Endodermal cell (in vitro differentiated cells): ENCODE measurements around the gene BDKRB1. TPM values are rescaled to one million over a fixed set of nuclear protein-coding genes. Genes with fewer than 3 reads are reported as not detected.

ENCODE experiments used
- DNase-seq: peaks from one replicate; pipeline ENCODE4 v3.0.0-alpha.2; 2017
- H3K27ac ChIP-seq: 2 replicates; pipeline ENCODE4 v1.5.1; 2013; ENCODE audit warnings: mild to moderate bottlenecking, low read depth, low read length, moderate library complexity
- H3K27me3 ChIP-seq: 2 replicates; pipeline ENCODE4 v1.6.1; 2013; ENCODE audit warnings: mild to moderate bottlenecking, low read length, moderate library complexity; ENCODE audit not compliant: insufficient read depth, control insufficient read depth, poor library complexity, severe bottlenecking
- H3K36me3 ChIP-seq: 2 replicates; pipeline ENCODE4 v1.7.0; 2013; ENCODE audit warnings: mild to moderate bottlenecking, low read length, moderate library complexity; ENCODE audit not compliant: control insufficient read depth, insufficient read depth
- H3K4me1 ChIP-seq: one replicate; pipeline ENCODE4 v1.7.0; 2013; ENCODE audit warnings: low read length; ENCODE audit not compliant: control insufficient read depth, insufficient read depth
- H3K4me3 ChIP-seq: 2 replicates; pipeline ENCODE4 v1.5.1; 2013; ENCODE audit warnings: mild to moderate bottlenecking, low read length, moderate library complexity
- H3K9ac ChIP-seq: 2 replicates; pipeline ENCODE4 v1.6.1; 2013; ENCODE audit warnings: mild to moderate bottlenecking, low read length, moderate library complexity; ENCODE audit not compliant: poor library complexity, severe bottlenecking; ENCODE audit errors: extremely low read depth
- H3K9me3 ChIP-seq: 2 replicates; pipeline ENCODE4 v1.6.1; 2013; ENCODE audit warnings: mild to moderate bottlenecking, low read length, moderate library complexity; ENCODE audit not compliant: control insufficient read depth
- H3K27ac Mint-ChIP-seq: 2 replicates; pipeline ENCODE4 v1.8.0; 2020; ENCODE audit warnings: mixed read lengths
- H3K27me3 Mint-ChIP-seq: 2 replicates; pipeline ENCODE4 v1.8.0; 2021; ENCODE audit warnings: mild to moderate bottlenecking, mixed read lengths; ENCODE audit not compliant: insufficient read depth
- H3K36me3 Mint-ChIP-seq: 2 replicates; pipeline ENCODE4 v1.8.0; 2020; ENCODE audit warnings: low read depth, mixed read lengths
- H3K4me1 Mint-ChIP-seq: 2 replicates; pipeline ENCODE4 v1.8.0; 2020; ENCODE audit warnings: mixed read lengths
- H3K4me3 Mint-ChIP-seq: 2 replicates; pipeline ENCODE4 v1.8.0; 2020; ENCODE audit warnings: mild to moderate bottlenecking, moderate library complexity, mixed read lengths
- H3K9me3 Mint-ChIP-seq: 2 replicates; pipeline ENCODE4 v1.8.0; 2020; ENCODE audit warnings: mild to moderate bottlenecking, mixed read lengths
- WGBS, 2 experiments: methylation state at CpG; one replicate each; pipeline versions ENCODE4 v1.1.5 to v1.1.7; 2013; ENCODE audit warnings: missing lambda C conversion rate in 2 of 2, mixed read lengths in 1 of 2; ENCODE audit not compliant: insufficient coverage in 1 of 2, insufficient read length in 1 of 2; 5-methylcytosine and 5-hydroxymethylcytosine counted together
- total RNA-seq, 2 donors: library from RNA; stranded (reverse); fragmentation: NEBNext Ultra II Directional in 1 of 2; extraction: Animal tissue kit (Norgen Biotek cat#: 25700) in 1 of 2; gene quantifications; 2 replicates in 1 of 2; 3 replicates in 1 of 2; pipeline ENCODE4 v1.2.1, GENCODE V29; 2021
- TF ChIP-seq, protein P1 (sequence below): fragments of 200-600 bp; sonication (generic); conservative IDR thresholded peaks from 2 replicates; pipeline ENCODE4 v1.5.0; 2021; ENCODE audit warnings: antibody characterized with exemption, mild to moderate bottlenecking

BDKRB1 gene
- total RNA-seq, 2 donors from 2014 or later: 0.24 TPM; not detected in 1

DNA sequence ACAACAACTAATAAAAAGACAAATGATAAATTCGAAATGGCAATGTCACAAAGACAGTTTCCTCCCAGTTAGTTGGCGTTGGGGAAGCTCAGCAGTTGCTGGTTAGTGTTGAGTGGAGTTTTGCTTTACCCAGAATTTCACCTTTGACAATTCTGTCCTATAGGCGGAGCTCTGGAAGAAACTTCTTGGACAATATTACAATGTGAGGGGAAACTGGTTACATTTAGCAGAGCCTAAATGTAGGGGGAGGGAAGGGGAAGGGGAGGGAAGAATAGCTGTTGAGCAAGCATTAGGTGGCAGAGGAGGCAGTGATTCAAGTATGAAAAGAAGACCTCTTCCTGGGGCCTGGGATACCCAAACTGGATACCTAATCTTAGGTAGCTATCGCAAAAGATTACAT, 51.4 kb downstream of the BDKRB1 start:
- peaks cover 33% of the 10 kb centered on the region for H3K36me3 ChIP-seq
- Mint-ChIP-seq H3K4me3 (no peak overlapping the region), H3K9me3 (no peaks in the 10 kb centered on the region), H3K27ac (no peak overlapping the region), H3K27me3 (no peaks in the 10 kb centered on the region), H3K4me1 (no peaks in the 10 kb centered on the region), H3K36me3 (peaks cover 11% of the 10 kb centered on the region)
- no peak overlapping the region for H3K27ac ChIP-seq
- H3K9ac ChIP-seq: no peak overlapping the region
- H3K27me3 ChIP-seq: no peaks in the 10 kb centered on the region
- no peaks in the 10 kb centered on the region for H3K9me3 ChIP-seq
- DNase-seq: no peak
- WGBS, 2 experiments: 97% methylated on average over 4 of the region's 4 CpGs; no CpG with 5 or more reads in 1 of the 2 experiments
- H3K4me3 ChIP-seq: no peak overlapping the region
- no peaks in the 10 kb centered on the region for H3K4me1 ChIP-seq
- TF ChIP-seq, protein P1, sequence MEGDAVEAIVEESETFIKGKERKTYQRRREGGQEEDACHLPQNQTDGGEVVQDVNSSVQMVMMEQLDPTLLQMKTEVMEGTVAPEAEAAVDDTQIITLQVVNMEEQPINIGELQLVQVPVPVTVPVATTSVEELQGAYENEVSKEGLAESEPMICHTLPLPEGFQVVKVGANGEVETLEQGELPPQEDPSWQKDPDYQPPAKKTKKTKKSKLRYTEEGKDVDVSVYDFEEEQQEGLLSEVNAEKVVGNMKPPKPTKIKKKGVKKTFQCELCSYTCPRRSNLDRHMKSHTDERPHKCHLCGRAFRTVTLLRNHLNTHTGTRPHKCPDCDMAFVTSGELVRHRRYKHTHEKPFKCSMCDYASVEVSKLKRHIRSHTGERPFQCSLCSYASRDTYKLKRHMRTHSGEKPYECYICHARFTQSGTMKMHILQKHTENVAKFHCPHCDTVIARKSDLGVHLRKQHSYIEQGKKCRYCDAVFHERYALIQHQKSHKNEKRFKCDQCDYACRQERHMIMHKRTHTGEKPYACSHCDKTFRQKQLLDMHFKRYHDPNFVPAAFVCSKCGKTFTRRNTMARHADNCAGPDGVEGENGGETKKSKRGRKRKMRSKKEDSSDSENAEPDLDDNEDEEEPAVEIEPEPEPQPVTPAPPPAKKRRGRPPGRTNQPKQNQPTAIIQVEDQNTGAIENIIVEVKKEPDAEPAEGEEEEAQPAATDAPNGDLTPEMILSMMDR: peak; percentile 41

DNA sequence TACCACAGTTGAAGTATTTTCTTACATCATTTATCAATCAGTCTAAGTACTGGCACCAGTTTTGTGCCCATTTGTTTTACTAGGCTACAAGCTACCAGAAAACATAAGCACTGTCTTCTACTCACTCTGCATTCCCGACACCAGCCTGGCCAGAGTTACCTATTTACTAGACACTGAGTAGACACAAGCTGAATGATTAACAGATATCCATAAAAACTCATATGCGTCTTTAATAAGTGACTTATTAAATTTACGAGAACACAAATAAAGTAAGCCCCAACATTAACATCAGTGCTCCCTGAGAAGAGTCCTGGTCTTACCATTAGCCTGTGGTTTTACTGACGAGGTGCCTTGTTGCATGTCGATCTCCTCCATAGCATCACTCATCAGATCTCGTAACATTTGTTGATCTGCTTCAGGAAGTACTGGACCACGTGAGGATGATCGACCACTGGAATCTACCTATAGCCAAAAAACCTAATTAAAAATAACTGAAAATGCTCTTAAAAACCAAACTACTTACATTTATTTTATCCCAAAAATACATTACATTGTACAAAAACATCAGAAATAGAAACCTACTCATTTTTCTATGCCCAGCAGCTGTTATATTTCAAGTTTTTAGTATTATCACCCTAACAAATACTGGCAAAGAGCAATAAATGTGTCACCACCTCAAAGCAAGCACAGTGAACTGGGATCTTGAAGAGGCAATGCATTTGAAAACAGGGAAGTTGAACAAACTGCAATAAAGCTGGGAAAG, 53.3 kb downstream of the BDKRB1 start:
- DNase-seq: no peak
- no peaks in the 10 kb centered on the region for H3K4me1 ChIP-seq
- no peak overlapping the region for H3K27ac ChIP-seq
- peak overlapping the region; percentile 4 for H3K27ac Mint-ChIP-seq
- peaks cover 30% of the 10 kb centered on the region for H3K36me3 ChIP-seq
- TF ChIP-seq, protein P1: no peak
- H3K4me3 Mint-ChIP-seq: no peak overlapping the region
- H3K27me3 Mint-ChIP-seq: no peaks in the 10 kb centered on the region
- H3K9ac ChIP-seq: no peak overlapping the region
- no peak overlapping the region for H3K4me3 ChIP-seq
- peaks cover 23% of the 10 kb centered on the region for H3K36me3 Mint-ChIP-seq
- H3K9me3 ChIP-seq: no peaks in the 10 kb centered on the region
- H3K4me1 Mint-ChIP-seq: no peaks in the 10 kb centered on the region
- no peaks in the 10 kb centered on the region for H3K9me3 Mint-ChIP-seq
- 94 to 98% methylated on average over 8 of the region's 8 CpGs for WGBS, 2 experiments
- H3K27me3 ChIP-seq: no peaks in the 10 kb centered on the region

GRCh38 chr14:96309896-96310330, 53.9 kb downstream of the BDKRB1 start:
- DNase-seq: no peak
- Mint-ChIP-seq H3K36me3 (peaks cover 25% of the 10 kb centered on the region), H3K4me1 (no peaks in the 10 kb centered on the region), H3K27ac (no peak overlapping the region), H3K27me3 (no peaks in the 10 kb centered on the region), H3K9me3 (no peaks in the 10 kb centered on the region), H3K4me3 (no peak overlapping the region)
- Histone ChIP-seq H3K9ac (no peak overlapping the region), H3K27ac (no peak overlapping the region), H3K27me3 (no peaks in the 10 kb centered on the region), H3K4me1 (no peaks in the 10 kb centered on the region), H3K36me3 (peaks cover 29% of the 10 kb centered on the region), H3K4me3 (no peak overlapping the region), H3K9me3 (no peaks in the 10 kb centered on the region)
- TF ChIP-seq, protein P1: peak; percentile 24
- 83% methylated on average over 5 of the region's 5 CpGs; no CpG with 5 or more reads in 1 of the 2 experiments for WGBS, 2 experiments
